H1 (cell line): Measurements from ENCODE around the gene ZNF213. TPM values are rescaled to one million over a fixed set of nuclear protein-coding genes. Genes with fewer than 3 reads are reported as not detected.

Experiments
- CREB1 ChIP-seq: IDR thresholded peaks from 2 replicates; pipeline ENCODE4 v1.6.1; 2012; ENCODE audit warnings: inconsistent platforms
- RFX5 ChIP-seq: IDR thresholded peaks from 2 replicates; pipeline ENCODE4 v1.6.1; 2011; ENCODE audit warnings: low read depth, low read length, improper control_type of control experiment, borderline replicate concordance
- ZNF274 ChIP-seq: IDR thresholded peaks from 2 replicates; pipeline ENCODE4 v1.7.0; 2012; ENCODE audit warnings: low read length, borderline replicate concordance; ENCODE audit errors: extremely low read depth
- polyA plus RNA-seq, 7 experiments: library from polyadenylated mRNA; depleted of rRNA in 3 of 7; stranded (reverse) in 5 of 7; unstranded in 2 of 7; fragments of >200 nt in 5 of 7; fragments of 200-250 nt in 2 of 7; gene quantifications; 1 replicate in 5 of 7; 2 replicates in 1 of 7; 4 replicates in 1 of 7; pipeline versions ENCODE4 v1.2.1 to v1.2.3, GENCODE V29; 2011 to 2013; ENCODE audit warnings: missing spikeins in 2 of 7, mixed read lengths in 2 of 7
- total RNA-seq: library from RNA; stranded (reverse); fragmentation: NEBNext Ultra II Directional; extraction: Animal tissue kit (Norgen Biotek cat#: 25700); gene quantifications from 2 replicates; pipeline ENCODE4 v1.2.1, GENCODE V29; 2021

The ZNF213 gene
- total and polyA plus RNA-seq, 2 of the 8 experiments (the other 6 are each of a cell fraction or from before 2014, with no cell fraction given): 1.6 to 6.9 TPM

GRCh38 chr16:3094289-3095027 is 40.4 kb upstream of the ZNF213 start (continued):
- TF ChIP-seq ZNF274 (no peak), CREB1 (no peak), RFX5 (no peak)
